Measurements from ENCODE around the gene TTC39B.

Gene TTC39B

DNA sequence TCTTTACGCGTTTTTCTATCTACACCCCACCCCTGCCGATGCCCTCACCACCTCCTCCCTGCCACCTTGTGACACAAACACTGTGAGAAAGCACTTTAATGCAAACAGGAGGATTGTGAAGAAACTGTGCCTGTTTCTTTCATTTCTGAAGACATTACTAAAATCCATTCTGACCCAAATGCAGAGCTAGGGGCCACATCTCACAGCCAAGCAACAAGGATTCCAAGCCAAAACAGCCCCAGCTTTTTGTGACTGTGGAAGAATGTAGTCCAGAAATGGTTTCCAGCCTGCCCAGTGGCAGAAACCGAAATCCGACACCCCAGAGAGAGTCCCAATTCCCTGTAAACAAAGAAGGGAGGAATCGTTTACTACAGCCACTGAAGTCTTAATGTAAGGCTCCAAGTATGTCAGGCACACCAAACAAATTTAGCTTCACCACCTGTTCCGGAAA, 190.9 kb downstream of the TTC39B start:
- FAIRE-seq: no peak

DNA sequence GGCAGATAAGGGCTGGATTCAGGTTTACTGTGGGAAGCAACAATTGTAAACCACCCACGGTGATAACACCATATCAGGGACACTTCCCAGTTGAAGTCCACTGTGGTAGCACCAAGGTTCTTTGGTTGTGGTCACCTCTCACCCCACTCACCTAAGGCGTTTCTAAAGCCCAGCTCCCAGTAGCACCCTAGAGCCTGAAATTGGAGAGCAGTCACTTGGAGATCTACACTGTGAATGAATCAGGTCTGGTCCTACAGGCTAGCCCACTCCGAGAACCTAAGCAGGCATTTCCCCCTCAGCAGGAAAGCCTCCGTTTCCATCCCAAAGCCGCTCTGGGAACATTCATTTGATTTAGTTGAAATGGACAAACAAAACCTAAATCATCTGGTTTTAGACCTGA, 191.3 kb downstream of the TTC39B start:
- no peak for FAIRE-seq

DNA sequence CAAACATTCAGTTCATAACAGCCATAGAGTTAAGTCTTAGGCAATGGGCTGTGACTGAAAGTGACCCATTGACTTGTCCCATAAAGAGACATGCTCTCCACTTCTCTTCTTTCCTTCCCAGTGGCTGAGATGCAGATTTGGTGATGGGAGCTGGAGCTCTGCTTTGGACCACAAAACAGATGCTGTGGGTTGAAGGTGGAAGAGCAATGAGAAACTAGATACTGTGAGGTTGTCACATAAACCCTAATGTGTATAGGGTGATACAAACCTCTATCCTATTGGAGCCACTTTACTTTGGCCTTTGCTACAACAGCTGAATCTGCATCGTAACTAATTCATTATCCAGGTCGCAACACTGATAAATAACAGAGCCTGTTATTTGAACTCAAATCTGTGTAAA, 192.0 kb downstream of the TTC39B start:
- FAIRE-seq: no peak

Data from G401.6 (cell line).